Measurements from ENCODE around the gene FKBP10.

DNA sequence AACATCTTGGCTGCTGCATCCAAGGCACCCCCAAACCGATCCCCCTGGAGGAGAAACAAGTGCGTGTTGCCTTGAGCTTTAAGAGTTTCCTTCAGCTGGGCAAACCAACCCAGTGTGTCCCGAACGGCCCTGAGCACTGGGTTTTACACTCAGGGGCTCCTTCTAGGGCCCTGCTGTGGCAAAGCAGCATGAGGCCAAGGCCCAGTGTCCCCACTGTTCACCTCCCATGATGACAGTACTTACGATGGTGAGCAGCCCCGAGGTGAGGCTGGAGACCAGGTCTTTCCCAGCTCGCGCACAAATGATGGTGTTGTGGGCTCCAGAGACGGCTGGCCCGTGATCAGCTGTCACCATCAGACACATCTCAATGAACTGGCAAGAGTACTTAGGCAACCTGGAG, 59.0 kb downstream of the FKBP10 start:
- no peak for TF ChIP-seq CTCF (IDR thresholded peaks at IDR 0.05; ENCODE audit: low read length)
- TF ChIP-seq EZH2 (optimal IDR thresholded peaks at IDR 0.05; ENCODE audit: low read depth, low read length) = no peak
- TF ChIP-seq EZH2phosphoT487 (IDR thresholded peaks at IDR 0.05; ENCODE audit: low read length) = no peak
